ENCODE data around the gene BANF2.

The BANF2 gene

DNA sequence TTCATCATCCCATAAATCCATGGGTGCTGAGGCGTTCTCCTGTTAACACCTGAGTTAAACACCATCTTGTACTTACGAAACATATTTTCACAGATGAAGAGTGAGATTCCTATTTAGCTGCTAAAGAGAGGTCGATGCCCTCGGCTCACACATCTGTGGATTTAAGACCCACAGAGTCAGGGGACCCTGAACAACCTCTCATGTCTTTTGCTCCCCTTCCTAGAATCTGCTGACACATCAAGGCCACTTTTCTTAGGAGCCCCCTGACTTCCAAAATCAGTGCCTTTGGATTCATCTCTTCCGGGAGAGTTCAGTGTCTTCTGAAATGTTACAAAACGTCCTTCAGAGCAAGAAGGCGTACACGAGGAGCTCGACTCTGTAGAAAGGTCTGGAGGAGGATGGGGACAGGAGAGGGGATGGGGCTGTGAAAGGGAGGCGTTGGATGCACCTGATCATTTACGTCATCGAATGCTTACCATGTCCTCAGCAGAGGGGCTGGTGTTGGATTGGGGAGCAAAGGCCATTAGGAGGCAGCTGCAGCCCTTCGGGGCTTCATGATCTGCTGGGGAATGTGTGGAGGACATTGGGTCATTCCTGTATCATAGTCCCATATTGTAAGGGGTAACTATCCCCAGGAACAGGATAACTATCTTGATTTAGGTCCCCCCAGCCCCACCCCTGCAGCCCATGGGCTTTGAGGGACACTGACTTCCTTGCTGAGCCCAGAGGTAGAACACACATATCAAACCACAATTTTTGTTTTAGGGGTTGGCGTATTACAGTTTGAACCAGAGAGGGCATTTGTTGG lies 22.9 kb downstream of the BANF2 start:
- Histone ChIP-seq H4K20me1 (ENCODE audit: control insufficient read depth, insufficient read depth, low read depth, low read length) (no peaks in the 10 kb centered on the region), H3K27ac (ENCODE audit: low read depth, low read length) (no peak overlapping the region), H3K4me1 (ENCODE audit: control insufficient read depth, low read length) (peaks cover 4% of the 10 kb centered on the region; the same call in 1 of the 2 replicates), H3K4me3 (ENCODE audit: low read length) (no peak overlapping the region), H3K4me2 (ENCODE audit: low read length) (no peak overlapping the region), H3K9me3 (ENCODE audit: control insufficient read depth, insufficient read depth, low read length) (no peaks in the 10 kb centered on the region), H3F3A (ENCODE audit: control insufficient read depth, insufficient read depth) (no peaks in the 10 kb centered on the region), H3K27me3 (ENCODE audit: control insufficient read depth, low read length) (peaks cover 8% of the 10 kb centered on the region), H3K9me2 (replicated peaks; ENCODE audit: control insufficient read depth, low read length) (no peaks in the 10 kb centered on the region), H3K36me3 (ENCODE audit: control insufficient read depth, low read length) (no peaks in the 10 kb centered on the region), H3K79me2 (ENCODE audit: control insufficient read depth, low read length) (no peaks in the 10 kb centered on the region)
- TF ChIP-seq EZH2phosphoT487 (IDR thresholded peaks at IDR 0.05; ENCODE audit: borderline replicate concordance, low read length), result no peak
- TF ChIP-seq, protein P1, sequence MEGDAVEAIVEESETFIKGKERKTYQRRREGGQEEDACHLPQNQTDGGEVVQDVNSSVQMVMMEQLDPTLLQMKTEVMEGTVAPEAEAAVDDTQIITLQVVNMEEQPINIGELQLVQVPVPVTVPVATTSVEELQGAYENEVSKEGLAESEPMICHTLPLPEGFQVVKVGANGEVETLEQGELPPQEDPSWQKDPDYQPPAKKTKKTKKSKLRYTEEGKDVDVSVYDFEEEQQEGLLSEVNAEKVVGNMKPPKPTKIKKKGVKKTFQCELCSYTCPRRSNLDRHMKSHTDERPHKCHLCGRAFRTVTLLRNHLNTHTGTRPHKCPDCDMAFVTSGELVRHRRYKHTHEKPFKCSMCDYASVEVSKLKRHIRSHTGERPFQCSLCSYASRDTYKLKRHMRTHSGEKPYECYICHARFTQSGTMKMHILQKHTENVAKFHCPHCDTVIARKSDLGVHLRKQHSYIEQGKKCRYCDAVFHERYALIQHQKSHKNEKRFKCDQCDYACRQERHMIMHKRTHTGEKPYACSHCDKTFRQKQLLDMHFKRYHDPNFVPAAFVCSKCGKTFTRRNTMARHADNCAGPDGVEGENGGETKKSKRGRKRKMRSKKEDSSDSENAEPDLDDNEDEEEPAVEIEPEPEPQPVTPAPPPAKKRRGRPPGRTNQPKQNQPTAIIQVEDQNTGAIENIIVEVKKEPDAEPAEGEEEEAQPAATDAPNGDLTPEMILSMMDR (IDR thresholded peaks at IDR 0.05; ENCODE audit: low read depth, low read length, poor library complexity, severe bottlenecking), result no peak

DNA sequence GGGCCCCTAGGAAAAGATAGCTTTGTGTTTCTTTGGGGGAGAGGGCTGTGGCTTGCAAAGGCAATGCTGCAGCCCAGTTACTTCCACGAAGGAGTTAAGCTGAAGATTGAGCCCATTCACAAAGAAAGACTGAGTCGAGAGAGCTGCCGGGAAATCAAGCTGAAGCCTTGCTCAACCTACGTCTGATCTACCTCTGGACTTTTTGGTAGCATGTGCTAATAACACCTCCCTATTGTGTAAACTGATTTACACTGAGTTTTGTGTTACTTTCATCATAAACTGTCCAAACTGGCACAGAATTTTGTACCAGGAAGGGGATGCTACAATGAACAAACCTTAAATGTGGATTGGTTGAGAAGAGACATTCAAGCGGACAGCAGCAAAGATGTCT lies 23.5 kb downstream of the BANF2 start:
- Histone ChIP-seq H3K9me3 (ENCODE audit: control insufficient read depth, insufficient read depth, low read length) (no peaks in the 10 kb centered on the region), H3K4me2 (ENCODE audit: low read length) (no peak overlapping the region), H3K4me3 (ENCODE audit: low read length) (no peak overlapping the region), H3F3A (ENCODE audit: control insufficient read depth, insufficient read depth) (no peaks in the 10 kb centered on the region), H3K27me3 (ENCODE audit: control insufficient read depth, low read length) (peaks cover 8% of the 10 kb centered on the region), H4K20me1 (ENCODE audit: control insufficient read depth, insufficient read depth, low read depth, low read length) (no peaks in the 10 kb centered on the region), H3K27ac (ENCODE audit: low read depth, low read length) (no peak overlapping the region), H3K4me1 (ENCODE audit: control insufficient read depth, low read length) (peaks cover 4% of the 10 kb centered on the region; the same call in 1 of the 2 replicates), H3K9me2 (replicated peaks; ENCODE audit: control insufficient read depth, low read length) (no peaks in the 10 kb centered on the region), H3K36me3 (ENCODE audit: control insufficient read depth, low read length) (no peaks in the 10 kb centered on the region), H3K79me2 (ENCODE audit: control insufficient read depth, low read length) (no peaks in the 10 kb centered on the region)
- TF ChIP-seq EZH2phosphoT487 (IDR thresholded peaks at IDR 0.05; ENCODE audit: borderline replicate concordance, low read length), result no peak
- TF ChIP-seq, protein P1 (IDR thresholded peaks at IDR 0.05; ENCODE audit: low read depth, low read length, poor library complexity, severe bottlenecking), result no peak

DNA sequence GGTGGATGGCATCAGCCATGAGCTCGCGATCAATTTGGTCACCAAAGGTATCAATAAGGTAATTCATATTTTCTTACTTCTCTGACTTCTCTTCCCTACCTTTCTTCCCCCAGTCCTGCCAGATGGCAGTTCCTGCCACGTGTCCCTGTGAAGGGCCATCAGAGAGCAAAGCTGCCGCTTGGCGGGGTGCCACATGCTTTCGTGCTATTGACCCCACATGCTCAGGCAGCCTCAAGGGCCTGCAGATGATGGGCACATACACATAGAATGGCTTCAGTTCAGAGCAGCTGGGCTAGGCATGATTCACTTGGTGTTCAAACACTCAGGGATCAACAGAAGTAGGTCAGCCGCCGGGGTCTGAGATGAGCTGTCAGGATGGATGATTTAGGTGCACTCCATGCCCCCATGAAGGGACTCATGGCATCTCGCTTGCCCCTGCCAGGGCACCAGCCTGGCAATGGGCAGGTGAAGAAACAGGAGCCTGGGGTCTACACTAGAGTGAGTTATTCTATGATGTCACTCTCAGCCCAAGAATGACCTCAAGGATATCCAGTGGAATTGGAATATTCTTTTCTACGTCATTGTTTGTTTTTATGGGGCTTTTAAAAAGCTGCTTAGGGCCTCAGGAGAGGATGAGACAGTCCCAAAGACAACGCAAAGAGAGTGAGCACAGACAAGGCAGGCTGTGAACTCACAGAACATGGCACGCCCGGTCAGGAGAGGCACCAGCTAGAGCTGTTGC lies 25.5 kb downstream of the BANF2 start:
- H3K27ac ChIP-seq (ENCODE audit: low read depth, low read length), result no peak overlapping the region

More for the DNA sequence above, 25.5 kb downstream of the BANF2 start:
- H3K4me1 ChIP-seq (ENCODE audit: control insufficient read depth, low read length), result peaks cover 4% of the 10 kb centered on the region; the same call in 1 of the 2 replicates
- H3K36me3 ChIP-seq (ENCODE audit: control insufficient read depth, low read length), result no peaks in the 10 kb centered on the region
- no peaks in the 10 kb centered on the region for H4K20me1 ChIP-seq (ENCODE audit: control insufficient read depth, insufficient read depth, low read depth, low read length)
- H3K9me3 ChIP-seq (ENCODE audit: control insufficient read depth, insufficient read depth, low read length), result no peaks in the 10 kb centered on the region
- no peak for TF ChIP-seq EZH2phosphoT487 (IDR thresholded peaks at IDR 0.05; ENCODE audit: borderline replicate concordance, low read length)
- TF ChIP-seq, protein P1 (IDR thresholded peaks at IDR 0.05; ENCODE audit: low read depth, low read length, poor library complexity, severe bottlenecking), result no peak
- no peak overlapping the region for H3K4me3 ChIP-seq (ENCODE audit: low read length)
- H3F3A ChIP-seq (ENCODE audit: control insufficient read depth, insufficient read depth), result no peaks in the 10 kb centered on the region
- peaks cover 5% of the 10 kb centered on the region; the same call in 1 of the 2 replicates for H3K27me3 ChIP-seq (ENCODE audit: control insufficient read depth, low read length)
- no peak overlapping the region for H3K4me2 ChIP-seq (ENCODE audit: low read length)
- no peaks in the 10 kb centered on the region for H3K9me2 ChIP-seq (replicated peaks; ENCODE audit: control insufficient read depth, low read length)
- no peaks in the 10 kb centered on the region for H3K79me2 ChIP-seq (ENCODE audit: control insufficient read depth, low read length)
